HG03025 (cell line): Measurements from ENCODE around the gene ACYP2.

Experiments
- ATAC-seq: cut with Tn5 transposase; IDR thresholded peaks from one replicate; pipeline ENCODE4 v1.9.1; 2021; ENCODE audit warnings: mild to moderate bottlenecking, moderate library complexity; ENCODE audit not compliant: unreplicated experiment, low FRiP score

ACYP2 gene

DNA sequence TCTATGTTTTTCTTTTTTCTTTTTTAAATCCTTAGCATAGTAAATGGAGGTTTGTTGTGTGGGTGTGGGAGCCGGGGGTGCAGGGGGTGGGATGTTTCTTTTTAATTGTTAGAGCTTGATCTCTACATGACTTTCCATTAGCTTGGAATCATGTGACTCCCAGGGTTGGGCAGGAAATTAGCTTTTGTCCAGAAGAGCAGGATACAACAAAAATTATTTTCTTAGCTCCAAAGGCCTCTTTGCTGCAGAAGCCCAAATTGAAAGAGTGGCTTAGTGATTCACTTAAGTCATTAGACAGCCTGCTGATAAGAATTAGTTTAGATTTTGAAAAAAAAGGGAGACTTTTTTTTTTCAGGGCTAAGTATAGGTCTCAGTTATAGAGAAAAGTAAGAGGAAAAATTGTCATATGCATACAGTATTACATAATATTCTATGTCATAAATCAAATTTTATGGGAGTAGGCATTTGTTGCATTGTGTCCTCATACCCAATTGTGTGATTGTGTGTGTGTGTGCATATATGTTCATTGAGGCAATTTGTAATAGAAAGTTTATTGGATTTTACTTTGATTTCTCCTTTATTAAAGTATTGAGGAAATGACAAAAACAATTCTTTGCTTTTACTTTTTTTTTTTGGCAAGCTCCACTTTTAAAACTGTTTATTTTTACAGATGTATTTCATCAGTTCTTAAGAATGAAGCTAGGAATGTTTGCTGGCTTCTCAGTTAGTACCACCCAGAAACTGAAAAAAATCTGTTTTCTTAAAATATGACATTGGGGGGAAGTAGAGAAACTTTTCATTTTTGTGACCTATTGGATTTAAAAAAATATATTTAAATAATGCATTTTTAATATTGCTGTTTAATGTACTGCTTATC is 93.2 kb downstream of the ACYP2 start:
- no peak for ATAC-seq

DNA sequence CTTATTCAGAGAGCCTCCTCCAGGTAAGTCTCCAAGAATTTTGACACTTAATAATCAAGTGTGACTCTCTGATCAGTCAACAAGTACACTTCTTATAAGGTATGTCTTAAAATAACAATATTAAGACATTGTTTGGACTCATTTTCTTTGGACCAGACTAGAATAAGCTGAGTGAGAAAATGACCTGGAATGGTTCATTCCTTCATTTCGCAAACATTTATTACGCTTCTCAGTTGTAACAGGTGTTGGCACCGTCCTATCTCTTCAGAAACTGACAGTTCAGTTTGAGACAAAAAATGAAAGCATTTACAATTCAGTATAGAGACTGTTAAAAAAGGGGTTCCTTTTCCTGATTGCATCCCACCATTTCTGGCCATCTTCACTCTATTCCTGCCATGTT is 94.0 kb downstream of the ACYP2 start:
- ATAC-seq, result no peak

DNA sequence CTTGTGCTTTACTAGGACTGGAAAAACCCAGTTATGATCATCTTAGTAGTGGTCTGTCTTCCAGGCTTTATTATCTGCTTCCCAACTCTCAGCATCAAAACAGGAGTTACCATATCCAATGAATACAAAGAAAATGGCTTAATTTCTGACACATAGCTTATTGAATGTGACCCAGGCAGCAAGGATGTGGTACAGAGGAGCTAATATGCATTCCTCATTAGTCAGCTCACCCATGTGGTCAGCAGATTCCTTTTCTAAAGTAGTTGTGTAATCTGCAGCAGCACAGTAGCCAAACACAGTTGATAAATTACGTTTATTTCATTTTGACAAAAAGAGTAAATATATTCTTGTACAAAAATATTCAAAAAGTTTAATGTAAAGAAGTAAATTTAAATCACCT is 97.0 kb downstream of the ACYP2 start:
- no peak for ATAC-seq

DNA sequence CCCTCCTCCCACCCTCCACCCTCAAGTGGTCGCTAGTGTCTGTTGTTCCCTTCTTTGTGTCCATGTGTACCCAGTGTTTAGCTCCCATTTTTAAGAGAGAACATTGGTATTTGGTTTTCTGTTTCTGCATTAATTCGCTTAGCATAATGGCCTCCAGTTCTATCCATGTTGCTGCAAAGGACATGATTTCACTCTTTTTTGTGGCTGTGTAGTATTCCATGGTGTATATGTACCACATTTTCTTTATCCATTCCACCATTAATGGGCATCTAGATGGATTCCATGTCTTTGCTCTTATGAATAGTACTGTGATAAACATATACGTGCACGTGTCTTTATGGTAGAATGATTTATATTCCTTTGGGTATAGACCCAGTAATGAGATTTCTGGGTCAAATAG is 97.7 kb downstream of the ACYP2 start:
- no peak for ATAC-seq

DNA sequence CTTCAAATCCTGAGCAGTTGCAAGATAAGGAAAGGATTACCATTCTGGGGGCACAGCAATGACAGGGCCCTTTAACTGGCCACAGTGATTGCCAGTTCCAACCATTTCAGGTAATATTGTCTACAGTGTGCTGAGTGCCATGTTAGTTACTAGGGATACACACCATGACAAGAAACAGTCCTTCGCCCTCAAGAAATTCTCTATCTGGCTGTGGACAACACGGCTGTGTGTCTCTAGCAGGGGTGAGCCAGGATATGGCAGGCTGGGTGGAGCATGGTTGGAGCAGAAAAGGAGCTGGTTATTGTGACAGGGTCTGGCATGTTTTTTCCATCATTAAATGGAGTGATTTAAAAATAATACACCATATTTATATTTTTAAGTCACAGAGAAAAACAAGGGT is 109.6 kb downstream of the ACYP2 start:
- no peak for ATAC-seq

DNA sequence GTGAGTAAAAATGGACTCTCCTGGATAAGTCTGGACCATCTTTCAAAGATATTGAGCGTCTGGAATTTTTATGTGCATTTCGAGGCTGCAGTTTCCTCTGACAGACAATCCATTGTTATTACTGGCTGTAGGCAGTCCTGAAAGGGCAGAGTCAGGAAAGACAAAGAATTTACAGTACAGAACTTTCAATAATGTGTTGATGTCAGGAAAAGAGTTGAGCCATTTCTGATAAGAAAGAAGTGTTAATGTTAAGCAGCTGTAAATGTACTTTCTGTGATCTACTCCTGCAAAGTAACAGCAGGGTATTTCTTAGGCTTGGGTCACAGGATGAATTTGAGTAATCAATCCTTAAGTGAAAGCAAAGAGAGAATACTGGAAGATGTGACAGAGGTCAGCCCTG is 110.8 kb downstream of the ACYP2 start:
- no peak for ATAC-seq

DNA sequence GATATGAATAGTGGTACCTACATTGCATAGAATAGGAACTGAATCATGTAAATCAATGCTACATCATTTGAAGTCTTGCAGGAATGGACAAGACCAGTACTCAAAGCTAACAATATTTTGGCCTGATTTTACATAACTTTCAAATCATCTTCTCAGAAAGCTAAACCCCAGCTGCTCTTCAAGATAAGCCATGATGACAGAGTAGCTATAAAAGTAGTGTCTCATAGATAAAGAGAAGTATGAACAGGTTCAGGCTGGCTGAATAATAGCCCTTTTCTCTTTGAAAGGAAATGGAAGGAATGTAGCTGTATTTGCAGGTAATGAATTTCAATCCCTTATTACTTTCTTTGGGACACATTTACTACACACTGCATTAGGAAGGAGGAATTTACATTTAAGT is 112.4 kb downstream of the ACYP2 start:
- ATAC-seq, result no peak

DNA sequence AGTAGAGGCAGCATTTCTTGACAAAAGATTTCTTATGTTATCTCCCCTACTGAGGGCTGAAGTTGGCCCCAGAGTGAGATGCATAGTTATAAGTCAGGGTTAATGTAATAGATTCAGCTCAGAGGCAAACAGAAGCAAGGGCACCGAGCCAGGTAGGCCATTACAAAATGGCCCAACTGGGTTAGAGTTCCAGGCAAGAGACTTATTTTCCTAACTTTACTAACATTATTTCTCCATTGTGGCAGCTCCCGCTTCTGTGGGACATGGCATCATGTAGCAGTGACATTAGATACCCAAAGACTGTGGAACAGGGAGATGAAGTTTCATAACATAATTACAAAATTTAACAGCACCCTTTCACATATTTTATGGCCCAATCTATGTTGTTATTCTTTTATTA is 113.5 kb downstream of the ACYP2 start:
- no peak for ATAC-seq

DNA sequence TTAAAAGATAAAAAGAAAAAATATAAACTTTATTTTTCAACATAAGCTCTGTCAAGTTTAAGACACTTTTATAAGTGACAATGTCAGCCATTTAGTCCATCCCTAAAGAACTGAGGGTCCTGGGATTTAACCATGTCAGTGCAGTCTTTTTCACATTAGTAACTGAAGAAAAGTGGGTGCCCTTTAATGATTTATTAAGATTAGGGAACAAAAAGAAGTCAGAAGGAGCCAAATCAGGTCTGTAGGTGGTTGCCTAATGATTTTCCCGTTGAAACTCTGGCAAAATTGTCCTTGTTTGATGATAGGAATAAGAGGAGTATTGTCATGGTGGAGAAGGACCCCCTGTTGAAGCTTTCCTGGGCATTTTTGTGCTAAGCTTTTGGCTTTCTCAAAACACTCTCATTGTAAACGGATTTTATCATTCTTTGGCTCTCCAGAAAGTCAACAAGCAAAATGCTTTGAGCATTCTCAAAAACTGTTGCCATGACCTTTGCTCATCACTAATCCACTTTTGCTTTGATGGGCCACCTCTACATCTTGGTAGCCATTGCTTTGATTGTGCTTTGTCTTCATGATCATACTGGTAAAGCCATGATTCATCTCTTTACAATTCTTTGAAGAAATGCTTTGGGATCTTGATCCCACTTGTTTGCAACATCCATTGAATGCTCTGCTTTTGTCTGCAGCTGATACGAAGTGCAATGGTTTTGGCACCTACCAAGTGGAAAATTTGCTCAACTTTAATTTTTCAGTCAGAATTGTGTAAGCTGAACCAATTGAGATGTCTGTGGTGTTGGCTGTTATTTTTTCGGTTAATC is 118.6 kb downstream of the ACYP2 start:
- no peak for ATAC-seq

DNA sequence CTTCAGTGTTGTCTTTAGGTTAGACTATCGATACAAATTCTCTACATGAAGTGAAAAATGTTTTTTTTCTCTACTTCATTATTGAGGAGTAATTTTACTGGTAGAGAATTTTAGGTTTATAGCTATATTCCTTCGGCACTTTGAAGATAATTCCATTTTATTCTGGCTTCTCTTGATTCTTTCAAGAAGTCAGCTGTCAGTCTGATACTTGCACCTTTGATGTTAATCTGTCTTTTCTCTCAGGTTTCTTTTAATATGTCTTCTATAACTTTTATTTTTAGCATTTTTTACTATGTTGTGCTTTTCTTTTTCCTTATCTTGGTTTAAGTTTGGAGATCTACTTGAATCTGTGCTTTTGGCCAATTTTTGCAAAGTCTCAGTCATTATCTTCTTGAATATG is 122.0 kb downstream of the ACYP2 start:
- no peak for ATAC-seq

DNA sequence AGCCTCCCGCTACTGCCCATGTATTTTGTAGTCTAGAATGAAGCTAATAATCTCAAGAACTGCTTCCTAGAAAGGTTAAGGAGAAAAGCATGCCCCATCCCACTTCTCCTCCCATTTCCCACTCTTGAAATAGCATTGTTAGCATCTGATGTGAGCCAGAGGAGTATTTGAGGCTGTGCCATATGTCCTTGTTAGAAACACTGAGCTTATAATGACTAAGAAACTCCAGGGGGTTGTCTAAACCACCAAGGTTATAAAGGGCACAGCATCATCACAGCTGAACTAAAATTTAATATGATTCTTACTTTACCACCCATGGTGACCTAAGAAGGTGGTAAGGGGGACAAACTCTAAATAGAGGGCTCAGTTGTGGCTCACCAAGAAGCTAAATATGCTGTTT is 124.0 kb downstream of the ACYP2 start:
- no peak for ATAC-seq

DNA sequence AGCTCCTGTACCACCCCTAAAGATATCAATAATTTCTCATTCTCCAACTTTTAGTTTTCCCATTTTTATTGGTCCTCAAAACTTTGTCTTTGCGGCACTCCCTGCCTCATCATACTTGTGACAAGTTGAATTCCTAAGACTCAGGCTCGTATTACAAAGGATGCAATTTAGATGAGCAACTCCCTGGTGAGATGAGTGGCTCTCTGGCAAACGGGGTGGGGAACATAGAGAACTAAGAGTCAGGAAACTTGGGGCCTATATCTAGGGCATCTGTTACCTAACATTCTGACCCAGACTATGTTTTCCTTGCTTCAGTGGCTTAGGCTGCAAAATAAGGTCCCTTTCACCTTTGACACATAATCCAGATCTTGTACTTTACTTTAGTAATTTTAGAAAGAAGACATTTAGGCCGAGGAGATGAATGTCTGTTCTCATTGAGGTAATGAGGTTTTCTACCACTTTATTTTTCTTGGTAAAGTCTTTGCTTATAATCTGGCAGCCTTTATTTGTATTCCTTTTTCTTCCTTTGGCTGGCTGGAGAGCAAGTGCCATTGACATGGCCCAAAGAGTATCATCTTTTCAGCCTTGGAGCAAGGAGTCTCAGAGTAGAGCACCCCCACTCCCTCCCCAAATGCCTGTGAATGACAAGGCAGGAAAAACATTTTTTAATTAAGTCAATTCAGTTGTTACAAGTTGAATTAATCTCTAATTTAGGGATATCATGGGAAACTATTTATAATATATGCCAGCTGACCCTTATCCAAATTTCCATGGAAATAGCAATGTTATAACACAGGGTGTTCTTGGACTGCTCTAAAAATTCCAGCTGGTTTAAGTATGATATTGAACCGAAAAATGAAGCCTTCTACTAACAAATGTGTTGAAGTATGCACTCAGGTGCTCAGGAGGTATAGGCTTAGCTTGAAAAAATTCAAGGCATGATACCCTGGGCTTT is 125.4 kb downstream of the ACYP2 start:
- no peak for ATAC-seq

DNA sequence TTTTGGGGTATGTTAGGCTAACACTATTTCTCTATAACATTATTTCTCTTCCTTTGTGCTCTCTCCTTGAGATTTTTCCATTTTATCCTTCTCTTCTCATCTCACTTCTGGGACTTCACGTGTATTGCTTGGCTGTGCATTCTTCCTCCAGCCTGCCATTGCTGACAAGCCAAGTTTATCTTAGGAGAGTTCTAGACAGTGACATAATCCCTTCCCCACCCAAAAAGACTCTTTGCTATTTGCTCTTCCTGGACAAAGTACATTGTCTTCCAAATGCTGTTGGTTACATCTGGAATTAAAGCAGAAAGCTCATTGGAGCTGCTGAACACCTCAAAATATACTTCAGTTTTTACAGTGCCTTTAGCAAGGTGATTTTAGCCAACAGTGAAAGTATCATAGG is 131.7 kb downstream of the ACYP2 start:
- no peak for ATAC-seq

DNA sequence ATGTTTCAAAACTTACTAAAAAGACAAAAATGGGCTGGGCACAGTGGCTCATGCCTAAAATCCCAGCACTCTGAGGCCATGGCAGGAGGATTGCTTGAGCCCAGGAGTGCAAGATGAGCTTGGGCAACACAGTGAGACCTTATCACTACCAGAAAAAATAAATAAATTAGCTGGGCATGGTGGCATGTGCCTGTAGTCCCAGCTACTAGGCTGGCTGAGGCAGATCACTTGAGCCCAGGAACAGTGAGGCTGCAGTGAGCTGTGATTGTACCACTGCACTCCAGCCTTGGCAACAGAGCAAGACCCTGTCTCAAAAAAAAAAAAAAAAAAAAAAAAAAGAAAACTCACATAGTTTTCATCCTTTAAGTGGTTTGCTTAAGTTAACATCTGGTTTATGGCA is 134.2 kb downstream of the ACYP2 start:
- no peak for ATAC-seq

DNA sequence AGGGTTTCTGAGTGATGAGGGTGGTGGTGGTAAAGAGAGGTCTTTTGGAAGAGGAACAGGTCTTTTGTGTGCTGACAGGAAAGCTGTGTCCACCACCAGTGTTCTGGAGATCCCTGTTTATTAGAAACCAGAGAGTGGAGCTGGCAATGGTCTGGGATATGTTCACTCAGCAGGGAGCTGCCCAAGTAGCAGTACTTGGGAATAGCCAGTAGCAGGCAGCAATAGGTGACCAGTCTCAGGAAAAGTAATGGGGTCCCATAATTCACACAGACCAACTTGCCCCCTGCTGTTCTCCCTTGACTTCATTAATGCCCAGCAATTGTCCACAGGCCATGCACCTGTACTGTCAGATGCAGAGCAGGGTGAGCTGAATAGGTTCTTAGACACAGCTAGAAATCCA is 138.8 kb downstream of the ACYP2 start:
- no peak for ATAC-seq

DNA sequence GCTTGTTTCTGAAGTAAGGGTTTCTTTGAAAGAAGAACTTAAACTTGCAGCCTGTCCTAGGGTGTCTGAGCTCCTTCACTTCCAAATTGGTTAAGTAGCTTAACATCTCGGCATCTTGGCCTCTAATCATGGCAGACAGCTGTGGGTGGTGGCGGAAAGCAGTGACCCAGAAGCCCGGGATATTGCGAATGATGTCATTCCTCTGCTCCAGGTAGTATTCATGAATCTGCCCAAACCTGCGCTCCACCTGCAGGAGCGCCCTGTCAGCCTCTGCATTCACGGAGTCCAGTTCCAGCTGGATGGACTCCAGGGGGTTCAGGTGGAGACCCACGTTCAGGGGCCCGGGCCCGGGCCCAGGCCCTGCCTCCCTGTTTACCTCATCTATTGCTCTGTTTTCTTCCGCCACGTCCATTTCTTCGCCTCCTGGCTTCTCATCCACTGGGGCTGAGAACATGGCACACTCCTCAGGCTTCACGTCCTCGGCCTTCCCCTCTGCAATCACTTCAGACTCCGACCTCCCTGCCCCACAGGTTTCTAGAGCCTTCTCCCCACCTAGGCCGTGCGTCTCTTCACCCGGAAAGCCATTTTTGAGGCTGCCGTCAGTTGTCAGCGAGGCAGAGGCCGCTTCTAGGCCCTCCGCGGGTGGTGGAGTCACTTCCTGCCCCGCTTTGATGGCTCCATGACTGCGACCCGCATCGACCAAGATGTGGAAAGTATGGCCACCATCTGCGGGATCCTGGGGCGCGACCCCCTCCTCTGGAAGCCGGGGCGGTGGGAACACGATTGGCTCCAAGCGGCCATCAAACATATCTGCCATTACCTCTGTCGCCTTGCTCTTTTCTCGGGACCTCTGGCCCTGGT is 140.0 kb downstream of the ACYP2 start:
- no peak for ATAC-seq

DNA sequence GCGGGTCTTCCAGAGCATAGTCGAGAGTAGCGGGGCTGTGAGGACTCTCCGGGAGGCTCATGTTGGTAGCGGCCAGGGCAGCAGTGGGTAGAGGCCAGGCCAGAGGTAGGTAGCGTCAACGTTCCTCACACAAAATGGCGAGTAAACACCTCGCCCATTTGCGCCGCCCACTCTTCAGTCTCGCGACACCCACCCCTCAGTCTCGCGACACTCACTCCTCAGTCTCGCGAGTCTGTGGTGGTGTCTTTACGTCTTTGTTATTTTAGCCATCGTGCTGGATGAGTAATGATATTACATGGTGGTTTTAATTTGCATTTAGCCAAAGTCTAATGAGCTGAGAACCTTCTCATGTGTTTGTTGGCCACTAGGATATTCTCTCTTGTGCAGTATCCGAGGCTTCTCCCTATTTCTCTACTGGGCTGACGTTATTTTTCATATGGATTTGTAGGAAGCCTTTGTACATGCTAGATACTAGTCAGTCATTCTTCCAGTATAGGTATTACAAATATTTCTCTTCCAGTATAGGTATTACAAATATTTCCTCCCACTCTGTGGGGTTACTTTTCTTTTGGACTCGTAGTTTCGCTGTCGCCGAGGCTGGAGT is 140.8 kb downstream of the ACYP2 start, which contains the start of gene TSPYL6:
Gene TSPYL6, minus strand, starts transcription at position 139 of the 604 bp plus-strand sequence. Its CDS starts 78 bp downstream, at position 61.
- ATAC-seq, result no peak

DNA sequence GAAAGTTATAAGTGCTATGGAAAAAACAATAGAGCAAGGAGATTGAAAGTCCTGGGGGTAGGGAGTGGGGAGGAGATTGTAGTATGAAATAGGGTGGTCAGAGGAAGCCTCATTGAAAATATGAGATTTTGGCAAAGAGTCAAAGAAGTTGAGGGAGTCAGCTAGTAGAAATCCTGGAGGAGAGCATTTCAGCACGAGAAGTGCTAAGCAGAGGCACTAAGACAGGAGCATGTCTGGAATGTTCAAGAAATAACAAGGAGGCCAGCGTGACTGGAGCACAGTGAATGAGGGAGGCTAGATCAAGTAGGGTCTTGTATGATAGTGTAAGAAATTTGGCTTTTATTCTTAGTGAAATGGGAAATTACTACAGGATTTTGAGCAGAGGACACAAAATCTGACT is 142.8 kb downstream of the ACYP2 start:
- no peak for ATAC-seq
